Measurements from ENCODE around the gene NEB. TPM values are rescaled to one million over a fixed set of nuclear protein-coding genes. Genes with fewer than 3 reads are reported as not detected.

Gene NEB
- total and polyA plus RNA-seq, 2 of the 13 experiments (the other 11 are each of a cell fraction or from before 2014, with no cell fraction given) = 0.21 to 0.24 TPM

DNA sequence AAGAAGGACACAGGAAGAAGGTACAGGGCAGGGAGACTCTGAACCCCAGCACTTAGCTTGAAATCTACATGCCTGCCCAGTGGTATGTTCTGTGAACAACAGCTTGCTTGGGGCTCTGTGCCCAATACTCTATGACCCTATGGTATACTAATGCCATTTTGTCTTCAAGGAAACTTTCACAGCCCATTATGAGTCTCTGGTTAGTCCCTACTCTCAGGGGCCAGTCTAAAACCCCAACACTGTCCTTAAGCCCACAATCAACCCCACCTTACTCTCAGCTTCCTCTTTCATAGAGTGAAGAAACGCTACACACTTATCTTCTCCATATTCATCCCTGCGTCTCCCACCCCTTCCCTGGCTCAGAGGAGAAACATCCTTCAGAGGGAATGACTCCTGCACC is 16.0 kb downstream of the NEB start (continued):
- TF ChIP-seq ZNF883 (CRISPR knock-in tag; IDR thresholded peaks at IDR 0.05; ENCODE audit: not compliant biosample characterization) (no peak), NR2C2 (CRISPR knock-in tag; IDR thresholded peaks at IDR 0.05; ENCODE audit: borderline replicate concordance) (no peak), ARID2 (CRISPR knock-in tag; IDR thresholded peaks at IDR 0.05; ENCODE audit: borderline replicate concordance) (no peak), ZNF772 (CRISPR knock-in tag; IDR thresholded peaks at IDR 0.05) (no peak), SCMH1 (CRISPR knock-in tag; IDR thresholded peaks at IDR 0.05; ENCODE audit: borderline replicate concordance) (no peak)
- TF ChIP-seq, protein P1, sequence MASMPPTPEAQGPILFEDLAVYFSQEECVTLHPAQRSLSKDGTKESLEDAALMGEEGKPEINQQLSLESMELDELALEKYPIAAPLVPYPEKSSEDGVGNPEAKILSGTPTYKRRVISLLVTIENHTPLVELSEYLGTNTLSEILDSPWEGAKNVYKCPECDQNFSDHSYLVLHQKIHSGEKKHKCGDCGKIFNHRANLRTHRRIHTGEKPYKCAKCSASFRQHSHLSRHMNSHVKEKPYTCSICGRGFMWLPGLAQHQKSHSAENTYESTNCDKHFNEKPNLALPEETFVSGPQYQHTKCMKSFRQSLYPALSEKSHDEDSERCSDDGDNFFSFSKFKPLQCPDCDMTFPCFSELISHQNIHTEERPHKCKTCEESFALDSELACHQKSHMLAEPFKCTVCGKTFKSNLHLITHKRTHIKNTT (CRISPR knock-in tag; IDR thresholded peaks at IDR 0.05) = no peak
- TF ChIP-seq, protein P2, sequence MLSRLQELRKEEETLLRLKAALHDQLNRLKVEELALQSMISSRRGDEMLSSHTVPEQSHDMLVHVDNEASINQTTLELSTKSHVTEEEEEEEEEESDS (CRISPR knock-in tag; IDR thresholded peaks at IDR 0.05; ENCODE audit: borderline replicate concordance) = no peak

DNA sequence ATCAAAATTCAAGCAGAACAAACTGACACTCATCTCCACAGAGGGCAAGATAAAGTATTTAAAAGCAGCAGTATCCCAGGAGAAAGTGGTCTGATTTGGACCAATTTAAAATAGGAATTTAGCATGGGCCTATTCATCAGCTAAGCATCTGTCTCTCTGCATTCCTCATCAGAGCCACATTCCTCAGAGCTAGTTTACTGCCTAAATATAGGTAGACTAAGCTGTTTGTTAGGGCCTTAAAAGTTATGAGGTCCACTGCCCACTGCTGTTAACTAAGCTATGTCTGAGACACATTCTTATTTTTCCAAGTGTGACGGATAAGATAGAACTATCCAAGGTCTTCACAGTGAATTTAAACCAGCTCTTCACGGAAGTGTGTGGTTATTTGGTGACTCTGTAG is 17.6 kb downstream of the NEB start:
- Histone ChIP-seq H4K20me1 (ENCODE audit: insufficient read depth, low read length) (no peaks in the 10 kb centered on the region), H3K36me3 (replicated peaks in 1 of 2; ENCODE audit: control insufficient read depth in 1 of 2, insufficient read depth in 2 of 2, low read length in 2 of 2) (no peaks in the 10 kb centered on the region), H3K9me3 (ENCODE audit: low read length) (no peaks in the 10 kb centered on the region), H3K27ac (ENCODE audit: extremely low read length, insufficient read depth, low read length) (no peak overlapping the region), H3K9ac (ENCODE audit: insufficient read depth, low read depth, low read length) (no peak overlapping the region), H2AFZ (ENCODE audit: low read length) (no peak overlapping the region), H3K27me3 (ENCODE audit: control insufficient read depth in 1 of 2, insufficient read depth in 2 of 2, low read length in 2 of 2) (peaks cover 2 to 16% of the 10 kb centered on the region in 2 experiments; a peak in 2 of 5 replicates), H3K79me2 (ENCODE audit: insufficient read depth, low read length) (no peaks in the 10 kb centered on the region), H3K4me3 (replicated peaks in 1 of 3; ENCODE audit: insufficient read depth in 1 of 3, low read depth in 2 of 3, low read length in 3 of 3) (no peak overlapping the region), H3K4me2 (ENCODE audit: low read depth, low read length) (no peak overlapping the region), H3K4me1 (ENCODE audit: insufficient read depth, low read length) (no peaks in the 10 kb centered on the region)
- no TSS peak for BruUV-seq (replicated peaks)
- in situ Hi-C loops (cut with HindIII; ENCODE audit: extremely low pct_ligation_motif_present, low pct_unique_long_range_greater_than_20kb) (no loop called here), intact Hi-C loops (cut with micrococcal nuclease; ENCODE audit: unreplicated experiment) (no loop called here)
- no peak for FAIRE-seq
- ChIA-PET CTCF (ENCODE audit: low intra/inter-chr PET ratio, low total read pairs) (no interaction called here), POLR2A (no interaction called here)
- 68% methylated on average over 2 of the region's 2 CpGs for WGBS (ENCODE audit: low lambda C conversion rate)
- no peak for ATAC-seq
- DNase-seq (ENCODE audit: low spot score) = no peak
- no peak for TF ChIP-seq NR2F1 (CRISPR knock-in tag; IDR thresholded peaks at IDR 0.05)
- TF ChIP-seq AGO2 (optimal IDR thresholded peaks at IDR 0.05; ENCODE audit: low read depth, low read length) = no peak
- TF ChIP-seq, protein P3, sequence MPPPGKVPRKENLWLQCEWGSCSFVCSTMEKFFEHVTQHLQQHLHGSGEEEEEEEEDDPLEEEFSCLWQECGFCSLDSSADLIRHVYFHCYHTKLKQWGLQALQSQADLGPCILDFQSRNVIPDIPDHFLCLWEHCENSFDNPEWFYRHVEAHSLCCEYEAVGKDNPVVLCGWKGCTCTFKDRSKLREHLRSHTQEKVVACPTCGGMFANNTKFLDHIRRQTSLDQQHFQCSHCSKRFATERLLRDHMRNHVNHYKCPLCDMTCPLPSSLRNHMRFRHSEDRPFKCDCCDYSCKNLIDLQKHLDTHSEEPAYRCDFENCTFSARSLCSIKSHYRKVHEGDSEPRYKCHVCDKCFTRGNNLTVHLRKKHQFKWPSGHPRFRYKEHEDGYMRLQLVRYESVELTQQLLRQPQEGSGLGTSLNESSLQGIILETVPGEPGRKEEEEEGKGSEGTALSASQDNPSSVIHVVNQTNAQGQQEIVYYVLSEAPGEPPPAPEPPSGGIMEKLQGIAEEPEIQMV (CRISPR knock-in tag; IDR thresholded peaks at IDR 0.05; ENCODE audit: low read depth) = no peak
